K562 (cell line): Measurements from ENCODE around the gene SDHAF4. TPM values are rescaled to one million over a fixed set of nuclear protein-coding genes. Genes with fewer than 3 reads are reported as not detected.

ENCODE experiments used
- ATAC-seq: fragments of 200-7000 bp; cut with Tn5 transposase; 3 replicates; pipeline ENCODE4 v1.9.1; 2020; ENCODE audit warnings: moderate library complexity
- BruUV-seq: library from RNA; stranded (reverse); fragments of 400-500 nt; replicated peaks from 2 replicates; lab custom pipeline; 2021; lab: Mats Ljungman, UMichigan
- CTCF ChIA-PET: fragments of 300-600 bp; formaldehyde crosslinking; extraction: SDS; loops from one replicate; lab custom pipeline; 2021; ENCODE audit warnings: low intra/inter-chr PET ratio; lab: Yijun Ruan, JAX
- POLR2A ChIA-PET: fragments of 300-600, 350-650 bp; sonication (Branson Sonifier 250); formaldehyde crosslinking; extraction: SDS; loops from one replicate; lab custom pipeline; 2021; ENCODE audit warnings: antibody characterized with exemption, inconsistent platforms; lab: Yijun Ruan, JAX
- DNase-seq, 4 experiments: peaks; one replicate each; pipeline versions ENCODE4 v3.0.0 to v3.0.0-alpha.2; 2011 to 2018; ENCODE audit warnings: low spot score in 3 of 4, mixed read lengths in 3 of 4; ENCODE audit errors: extremely low read depth in 1 of 4
- FAIRE-seq: peaks from 2 replicates; lab custom pipeline; 2011; peaks lifted over from hg19 to GRCh38; lab: Jason Lieb, UNC
- H2AFZ ChIP-seq: 2 replicates; pipeline ENCODE4 v1.6.0; 2011; ENCODE audit warnings: low read depth, low read length, control low read depth, inconsistent platforms
- H3K27ac ChIP-seq: fragments of 200-600 bp; 3 replicates; pipeline ENCODE4 v1.8.0; 2011; ENCODE audit warnings: low read depth, mild to moderate bottlenecking, control low read depth, inconsistent platforms, low read length, moderate library complexity, mixed read lengths; ENCODE audit errors: extremely low read depth
- H3K27me3 ChIP-seq, 2 experiments: fragments of 300-600 bp in 1 of 2; 2 replicates in 1 of 2; 3 replicates in 1 of 2; pipeline versions ENCODE4 v1.6.0 to v1.8.0; 2011; ENCODE audit warnings: inconsistent platforms in 2 of 2, low read length in 2 of 2, mild to moderate bottlenecking in 1 of 2, mixed read lengths in 1 of 2, moderate library complexity in 1 of 2; ENCODE audit not compliant: control insufficient read depth in 2 of 2, insufficient read depth in 2 of 2
- H3K36me3 ChIP-seq: fragments of 300-600 bp; 3 replicates; pipeline ENCODE4 v1.8.0; 2011; ENCODE audit warnings: mild to moderate bottlenecking, low read length, inconsistent platforms; ENCODE audit not compliant: control insufficient read depth, insufficient read depth
- H3K4me1 ChIP-seq, 2 experiments: fragments of 200-600 bp in 1 of 2; replicated peaks in 1 of 2; 2 replicates in 1 of 2; 3 replicates in 1 of 2; pipeline versions ENCODE4 v1.5.1 to v1.8.0; 2011; ENCODE audit warnings: inconsistent platforms in 2 of 2, low read length in 2 of 2, mild to moderate bottlenecking in 1 of 2, mixed read lengths in 1 of 2, moderate library complexity in 1 of 2; ENCODE audit not compliant: control insufficient read depth in 2 of 2, insufficient read depth in 2 of 2
- H3K4me2 ChIP-seq: 2 replicates; pipeline ENCODE4 v1.6.1; 2011; ENCODE audit warnings: low read length, control low read depth, inconsistent platforms, mixed read lengths; ENCODE audit not compliant: insufficient read depth
- H3K4me3 ChIP-seq: fragments of 200-600 bp; sonication (generic), shearing (Covaris generic); 2 replicates; pipeline ENCODE4 v1.5.1; 2016; ENCODE audit warnings: control low read depth, inconsistent platforms
- H3K79me2 ChIP-seq: fragments of 200-600 bp; 3 replicates; pipeline ENCODE4 v1.8.0; 2011; ENCODE audit warnings: low read length, inconsistent platforms; ENCODE audit not compliant: control insufficient read depth, insufficient read depth
- H3K9ac ChIP-seq, 2 experiments: 2 replicates each; pipeline versions ENCODE4 v1.6.0 to v1.6.1; 2011; ENCODE audit warnings: low read depth in 2 of 2, low read length in 2 of 2, control low read depth in 1 of 2, inconsistent platforms in 1 of 2, mild to moderate bottlenecking in 1 of 2, mixed read lengths in 1 of 2; ENCODE audit not compliant: insufficient read depth in 1 of 2
- H3K9me1 ChIP-seq: one replicate; pipeline ENCODE4 v1.6.0; 2011; ENCODE audit warnings: inconsistent platforms, mild to moderate bottlenecking, low read length, moderate library complexity; ENCODE audit not compliant: control insufficient read depth, insufficient read depth
- H3K9me3 ChIP-seq: replicated peaks from 2 replicates; pipeline ENCODE4 v1.5.1; 2011; ENCODE audit warnings: low read depth, low read length, inconsistent platforms; ENCODE audit not compliant: control insufficient read depth, insufficient read depth
- H4K20me1 ChIP-seq: replicated peaks from 2 replicates; pipeline ENCODE4 v1.6.1; 2011; ENCODE audit warnings: low read length, inconsistent platforms, mixed read lengths; ENCODE audit not compliant: control insufficient read depth, insufficient read depth
- C11orf30 ChIP-seq: fragments of 450-650 bp; IDR thresholded peaks from 2 replicates; pipeline ENCODE4 v1.6.1; 2016; ENCODE audit warnings: low read depth, mild to moderate bottlenecking
- MAFG ChIP-seq: fragments of 450-650 bp; conservative IDR thresholded peaks from 2 replicates; pipeline ENCODE4 v1.6.1; 2016; ENCODE audit warnings: missing genetic modification characterization, missing compliant biosample characterization
- ZNF140 ChIP-seq: fragments of 250-450 bp; sonication (Bioruptor Pico); IDR thresholded peaks from 2 replicates; pipeline ENCODE4 v1.8.0; 2021; ENCODE audit warnings: moderate library complexity, mild to moderate bottlenecking, inconsistent platforms
- ZNF316 ChIP-seq: fragments of 450-650 bp; IDR thresholded peaks from 2 replicates; pipeline ENCODE4 v1.6.1; 2016
- WGBS: fragments of 100-300 bp; shearing (Covaris generic); methylation state at CpG from one replicate; pipeline ENCODE4 v1.1.6; 2016; ENCODE audit warnings: low coverage, mixed read lengths; ENCODE audit not compliant: insufficient coverage; ENCODE audit errors: missing lambda C conversion rate; 5-methylcytosine and 5-hydroxymethylcytosine counted together
- in situ Hi-C: fragments of 300-500 bp; cut with MboI; formaldehyde crosslinking; loops from 4 replicates; pipeline ENCODE4 v1.15.0; 2018; ENCODE audit warnings: inconsistent platforms, mixed read lengths
- intact Hi-C: fragments of 100-400 bp; cut with micrococcal nuclease; formaldehyde crosslinking; loops from 2 replicates; pipeline ENCODE4 v1.14.2; 2022
- polyA plus RNA-seq, 8 experiments: library from polyadenylated mRNA; depleted of rRNA in 4 of 8; stranded (reverse) in 5 of 8; unstranded in 3 of 8; fragments of >200 nt; fragmentation: Nextera tagmentation in 2 of 8; fragmentation: Illumina TruSeq in 1 of 8; extraction: Ambion mirVana in 2 of 8; extraction: Trizol in 1 of 8; gene quantifications; 2 replicates each; pipeline versions ENCODE4 v1.2.1 to v1.2.3, GENCODE V29; 2011 to 2014; ENCODE audit warnings: inconsistent platforms in 1 of 8, missing spikeins in 1 of 8
- total RNA-seq, 7 experiments: library from RNA; depleted of rRNA in 6 of 7; stranded (reverse); fragments of >200 nt in 6 of 7; fragmentation: Illumina TruSeq in 2 of 7; extraction: Trizol in 2 of 7; gene quantifications; 2 replicates each; pipeline versions ENCODE4 v1.2.1 to v1.2.3, GENCODE V29; 2011 to 2021; ENCODE audit warnings: low replicate concordance in 1 of 7
- TF ChIP-seq, protein P1 (sequence below): IDR thresholded peaks from 2 replicates; pipeline ENCODE4 v1.6.1; 2016; ENCODE audit warnings: missing genetic modification characterization, missing compliant biosample characterization

SDHAF4 gene
- total and polyA plus RNA-seq, 9 of the 15 experiments (the other 6 are each of a cell fraction or from before 2014, with no cell fraction given) = 3.5 to 12.0 (median 6.2) TPM

DNA sequence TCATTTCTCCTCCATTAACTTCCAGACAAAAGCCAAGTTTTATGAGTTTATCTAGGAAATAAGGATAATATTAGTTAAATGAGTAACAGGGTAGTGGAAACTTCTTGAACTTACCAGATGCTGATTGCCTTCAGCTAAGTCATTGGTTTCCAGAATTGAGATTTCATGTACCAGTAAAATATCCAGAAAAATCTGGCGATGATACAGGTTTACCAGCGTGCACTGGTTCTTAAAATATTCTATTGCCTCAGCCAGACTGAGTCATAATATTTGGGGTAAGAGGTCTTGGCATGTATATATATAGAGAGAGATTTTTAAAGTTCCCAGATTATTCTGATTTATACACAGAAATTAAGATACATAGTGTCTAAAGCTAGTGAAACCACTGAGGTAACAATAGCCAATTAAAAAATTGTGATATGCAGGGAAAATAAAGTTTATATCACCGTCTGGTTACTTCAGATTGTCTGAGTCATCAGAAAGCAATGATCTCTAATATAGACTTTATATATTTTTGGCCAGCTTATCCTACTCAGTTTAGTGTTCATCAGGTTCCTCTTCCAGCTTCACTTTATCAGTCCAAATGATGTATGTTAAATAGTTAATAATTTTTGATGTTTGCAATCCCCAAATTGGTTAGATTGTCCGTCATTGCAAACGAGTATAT, 39.5 kb upstream of the SDHAF4 start:
- no peaks in the 10 kb centered on the region for H3K79me2 ChIP-seq
- H3K9me3 ChIP-seq = no peaks in the 10 kb centered on the region
- H3K9ac ChIP-seq = no peak overlapping the region
- no peaks in the 10 kb centered on the region for H3K9me1 ChIP-seq
- WGBS = 83% methylated on average over 5 of the region's 5 CpGs
- in situ Hi-C loops = loop anchor here (25.0 kb wide), 1 partner anchor 360 kb away; no protein-coding TSS in a partner anchor
- peaks cover 30% of the 10 kb centered on the region; the same call in 2 of the 3 replicates for H3K36me3 ChIP-seq
- POLR2A ChIA-PET = no interaction called here
- no peaks in the 10 kb centered on the region for H3K27me3 ChIP-seq
- H2AFZ ChIP-seq = no peak overlapping the region
- no peak overlapping the region for H3K4me3 ChIP-seq
- H3K27ac ChIP-seq = no peak overlapping the region
- H4K20me1 ChIP-seq = no peaks in the 10 kb centered on the region
- TF ChIP-seq, protein P1, sequence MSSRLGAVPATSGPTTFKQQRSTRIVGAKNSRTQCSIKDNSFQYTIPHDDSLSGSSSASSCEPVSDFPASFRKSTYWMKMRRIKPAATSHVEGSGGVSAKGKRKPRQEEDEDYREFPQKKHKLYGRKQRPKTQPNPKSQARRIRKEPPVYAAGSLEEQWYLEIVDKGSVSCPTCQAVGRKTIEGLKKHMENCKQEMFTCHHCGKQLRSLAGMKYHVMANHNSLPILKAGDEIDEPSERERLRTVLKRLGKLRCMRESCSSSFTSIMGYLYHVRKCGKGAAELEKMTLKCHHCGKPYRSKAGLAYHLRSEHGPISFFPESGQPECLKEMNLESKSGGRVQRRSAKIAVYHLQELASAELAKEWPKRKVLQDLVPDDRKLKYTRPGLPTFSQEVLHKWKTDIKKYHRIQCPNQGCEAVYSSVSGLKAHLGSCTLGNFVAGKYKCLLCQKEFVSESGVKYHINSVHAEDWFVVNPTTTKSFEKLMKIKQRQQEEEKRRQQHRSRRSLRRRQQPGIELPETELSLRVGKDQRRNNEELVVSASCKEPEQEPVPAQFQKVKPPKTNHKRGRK = no peak
- TF ChIP-seq ZNF316 = peak; percentile 38; the same call in 1 of the 2 replicates
- TF ChIP-seq, all 486 proteins: peak for 1
- FAIRE-seq = no peak
- H3K4me1 ChIP-seq = no peaks in the 10 kb centered on the region
- ATAC-seq = no peak
- intact Hi-C loops = no loop called here
- DNase-seq = no peak
- CTCF ChIA-PET = interaction anchor here (0.5 kb wide), 1 partner anchor 14 kb away, joined by 6 read pairs; no protein-coding TSS in a partner anchor
- BruUV-seq = no TSS peak
- no peak overlapping the region for H3K4me2 ChIP-seq

GRCh38 chr6:70530023-70530422, 36.7 kb upstream of the SDHAF4 start:
- Histone ChIP-seq H2AFZ (no peak overlapping the region), H3K79me2 (no peaks in the 10 kb centered on the region), H3K27ac (no peak overlapping the region), H3K27me3 (no peaks in the 10 kb centered on the region), H3K4me3 (no peak overlapping the region), H3K9me3 (no peaks in the 10 kb centered on the region), H3K9me1 (no peaks in the 10 kb centered on the region), H3K9ac (no peak overlapping the region)
- 83% methylated on average over 2 of the region's 2 CpGs for WGBS
- CTCF ChIA-PET = no interaction called here
- FAIRE-seq (no peak), ATAC-seq (no peak)
- no peak for TF ChIP-seq ZNF140 (CRISPR knock-in tag)
- TF ChIP-seq C11orf30 = peak; percentile 65
- 0 out of 2 replicates have a peak, but pooled peaks have one; percentile 31 for TF ChIP-seq MAFG (tag)
- TF ChIP-seq ZNF316 = peak; percentile 78
- TF ChIP-seq, all 486 proteins: peak for 3
- Histone ChIP-seq H4K20me1 (no peaks in the 10 kb centered on the region), H3K36me3 (peaks cover 30% of the 10 kb centered on the region; the same call in 2 of the 3 replicates), H3K4me1 (no peaks in the 10 kb centered on the region), H3K4me2 (no peak overlapping the region)
- DNase-seq = no peak
- POLR2A ChIA-PET = no interaction called here
- in situ Hi-C loops (loop anchor here (25.0 kb wide), 1 partner anchor 357 kb away; no protein-coding TSS in a partner anchor), intact Hi-C loops (no loop called here)
- BruUV-seq = no TSS peak
